Measurements from ENCODE around the gene RAN.
"Not testable (repeated sequence)": the region's sequence is repeated elsewhere in the genome, so short reads cannot be mapped to it uniquely, and the experiment has no call there.

Gene RAN

DNA sequence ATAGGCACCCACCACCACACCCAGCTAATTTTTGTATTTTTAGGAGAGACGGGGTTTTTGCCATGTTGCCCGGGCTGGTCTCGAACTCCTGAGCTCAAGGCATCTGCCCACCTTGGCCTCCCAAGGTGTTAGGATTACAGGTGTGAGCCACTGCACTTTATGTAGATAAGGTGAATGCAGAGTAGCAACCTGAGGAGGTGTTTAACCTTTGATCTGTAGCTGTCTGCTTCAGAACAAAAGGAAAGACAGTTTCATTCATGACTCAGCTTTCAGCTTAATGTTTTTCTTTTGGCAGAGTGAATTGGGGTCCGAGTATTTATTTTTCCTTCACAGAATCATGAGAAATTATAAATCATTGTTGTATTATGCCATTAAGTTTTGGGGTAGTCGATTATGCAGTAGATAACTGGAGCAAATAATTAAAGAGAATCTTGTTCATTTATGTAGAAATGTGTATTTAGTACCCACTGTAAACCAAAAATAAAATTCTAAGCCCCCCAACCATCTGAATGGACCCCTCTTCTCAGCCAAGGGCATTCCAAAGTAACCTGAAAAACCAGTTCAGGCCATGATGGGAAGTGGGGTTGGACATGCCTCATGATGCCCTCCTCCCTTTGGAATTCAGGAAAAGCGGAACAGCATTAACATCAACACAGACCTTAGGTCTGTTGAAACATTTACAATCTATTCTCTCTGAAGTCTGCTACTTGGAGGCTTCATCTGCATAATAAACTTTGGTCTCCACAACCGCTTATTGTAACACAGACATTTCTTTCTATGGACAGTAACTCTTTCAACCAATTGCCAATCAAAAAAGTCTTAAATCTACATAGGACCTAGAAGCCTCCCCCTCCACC, 22.1 kb upstream of the RAN start:
- in situ Hi-C loops (cut with MboI; ENCODE audit: low sequenced_read_pairs), result no loop called here

- in situ Hi-C loops (cut with MboI; ENCODE audit: low sequenced_read_pairs), result no loop called here
These were observed 21.3 kb upstream of the RAN start for GRCh38 chr12:130850418-130851021.

DNA sequence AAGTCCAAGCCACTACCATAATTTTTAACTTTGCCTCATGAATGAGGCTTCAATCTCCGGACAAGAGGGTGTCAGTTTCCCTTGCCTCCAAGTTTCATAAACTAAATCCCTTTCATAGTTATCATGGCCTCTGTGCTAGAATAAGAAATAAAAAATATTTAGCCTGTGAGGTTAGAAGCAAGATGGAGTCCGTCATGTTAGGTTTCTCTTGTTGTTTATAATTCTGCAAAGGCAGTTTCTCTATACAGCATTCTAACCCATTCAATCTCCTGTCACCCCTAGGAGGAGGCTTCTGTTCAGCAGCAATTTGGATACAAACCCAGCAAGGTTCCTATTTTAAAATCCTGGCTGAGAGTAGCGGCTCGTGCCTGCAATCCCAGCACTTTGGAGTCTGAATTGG, 15.8 kb upstream of the RAN start:
- in situ Hi-C loops (cut with MboI; ENCODE audit: low sequenced_read_pairs), result no loop called here

DNA sequence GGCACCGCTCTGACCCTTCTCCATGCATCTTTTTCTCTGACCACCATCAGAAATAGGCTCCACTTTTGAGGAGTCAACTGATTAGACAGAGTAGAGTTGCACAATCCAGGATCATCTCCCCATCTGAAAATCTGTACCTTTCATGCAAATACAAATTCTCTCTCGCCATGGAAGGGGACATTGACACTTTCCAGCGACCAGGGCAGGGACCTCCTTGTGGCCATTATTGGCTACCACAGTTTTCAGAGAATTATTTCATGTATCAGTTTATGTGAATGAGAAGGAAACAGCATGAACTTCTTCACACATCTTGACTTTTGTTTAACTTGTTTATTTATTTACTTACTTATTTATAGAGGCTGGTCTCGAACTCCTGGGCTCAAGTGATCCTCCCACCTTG, 13.8 kb upstream of the RAN start:
- in situ Hi-C loops (cut with MboI; ENCODE audit: low sequenced_read_pairs), result no loop called here

DNA sequence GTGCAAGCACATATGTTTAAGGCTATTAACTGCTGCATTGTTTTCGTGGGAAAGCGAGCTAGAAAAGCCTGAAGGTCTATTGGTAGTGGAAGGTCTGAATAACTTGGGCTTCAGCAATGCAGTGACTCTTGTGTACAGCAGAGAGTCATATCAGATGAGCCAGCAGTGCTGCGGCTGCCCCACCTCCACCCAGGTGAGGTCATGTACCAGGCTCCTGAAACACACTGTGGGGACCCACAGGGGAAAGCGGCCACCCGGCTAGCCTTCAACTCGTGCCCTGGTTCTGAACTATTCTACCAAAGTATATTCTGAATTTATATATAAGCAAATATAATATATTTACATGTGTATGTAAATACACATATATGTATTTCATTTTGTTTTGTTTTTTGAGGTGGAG, 12.7 kb upstream of the RAN start:
- in situ Hi-C loops (cut with MboI; ENCODE audit: low sequenced_read_pairs), result no loop called here

DNA sequence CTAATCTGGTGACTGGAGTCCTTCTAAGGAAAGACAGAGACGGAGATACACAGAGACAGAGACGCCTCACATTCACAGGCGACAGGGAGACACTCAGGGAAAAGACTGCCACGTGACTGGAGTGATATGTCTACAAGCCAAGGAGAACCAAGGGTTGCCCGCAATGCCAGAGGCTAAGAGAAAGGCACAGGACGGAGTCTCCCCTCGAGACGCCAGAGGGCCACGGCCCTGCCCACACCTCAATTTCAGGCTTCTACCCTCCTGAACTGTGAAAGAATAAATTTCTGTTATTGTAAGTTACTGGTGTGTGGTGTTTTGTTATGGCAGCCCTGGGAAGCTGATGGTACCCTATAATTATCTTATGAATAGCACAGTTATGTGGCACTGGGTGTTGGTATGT, 11.6 kb upstream of the RAN start:
- in situ Hi-C loops (cut with MboI; ENCODE audit: low sequenced_read_pairs), result no loop called here

DNA sequence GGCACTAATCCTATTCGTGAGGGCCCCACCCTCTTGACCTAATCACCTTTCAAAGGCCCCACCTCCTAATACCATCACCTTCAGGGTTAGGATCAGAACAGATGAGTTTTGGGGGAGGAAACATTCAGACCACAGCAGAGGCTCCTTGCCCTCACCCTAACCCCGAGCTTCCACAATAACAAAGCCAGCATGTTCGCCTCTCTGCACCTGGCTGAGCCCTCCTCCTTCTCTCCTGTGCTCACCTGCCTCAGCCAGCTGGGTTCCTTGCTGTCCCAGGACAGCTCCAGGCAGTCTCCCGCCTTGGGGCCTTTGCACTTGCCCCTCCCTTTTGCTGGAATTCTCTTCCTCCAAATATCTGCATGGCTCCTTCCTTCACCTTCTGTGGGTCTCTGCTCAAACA, 9.7 kb upstream of the RAN start:
- in situ Hi-C loops (cut with MboI; ENCODE audit: low sequenced_read_pairs), result no loop called here

DNA sequence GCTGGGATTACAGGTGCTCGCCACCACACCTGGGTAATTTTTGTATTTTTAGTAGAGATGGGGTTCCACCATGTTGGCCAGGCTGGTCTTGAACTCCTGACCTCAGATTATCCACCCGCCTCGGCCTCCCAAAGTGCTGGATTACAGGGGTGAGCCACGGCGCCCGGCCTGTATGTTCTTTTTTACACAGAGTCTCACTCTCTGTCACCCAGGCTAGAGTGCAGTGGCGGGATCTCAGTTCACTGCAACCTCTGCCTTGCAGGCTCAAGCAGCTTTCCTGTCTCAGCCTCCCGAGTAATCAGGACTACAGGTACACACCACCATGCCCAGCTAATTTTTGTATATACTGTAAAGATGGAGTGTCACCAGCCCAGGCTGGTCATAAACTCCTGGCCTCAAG, 9.1 kb upstream of the RAN start:
- in situ Hi-C loops (cut with MboI; ENCODE audit: low sequenced_read_pairs), result not testable (repeated sequence)

DNA sequence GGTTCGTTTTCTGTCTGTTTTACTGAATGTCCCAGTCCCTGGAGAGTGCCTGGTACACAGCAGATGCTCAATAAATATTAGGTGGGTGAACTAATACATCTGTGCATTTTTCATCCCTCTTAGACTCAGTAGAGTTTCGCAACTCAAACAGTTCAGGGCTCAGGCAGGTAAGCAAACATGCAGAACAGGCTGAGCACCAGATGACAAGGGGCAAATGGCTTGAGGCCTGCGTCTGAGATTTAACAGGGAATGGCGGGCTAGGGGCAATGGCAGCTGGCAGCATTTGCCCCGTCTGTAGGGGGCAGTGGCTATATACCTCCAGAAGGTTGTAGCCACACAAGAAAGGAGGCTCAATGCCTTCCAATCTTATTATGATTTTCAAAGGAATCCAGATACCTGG, 8.6 kb upstream of the RAN start:
- in situ Hi-C loops (cut with MboI; ENCODE audit: low sequenced_read_pairs), result no loop called here

DNA sequence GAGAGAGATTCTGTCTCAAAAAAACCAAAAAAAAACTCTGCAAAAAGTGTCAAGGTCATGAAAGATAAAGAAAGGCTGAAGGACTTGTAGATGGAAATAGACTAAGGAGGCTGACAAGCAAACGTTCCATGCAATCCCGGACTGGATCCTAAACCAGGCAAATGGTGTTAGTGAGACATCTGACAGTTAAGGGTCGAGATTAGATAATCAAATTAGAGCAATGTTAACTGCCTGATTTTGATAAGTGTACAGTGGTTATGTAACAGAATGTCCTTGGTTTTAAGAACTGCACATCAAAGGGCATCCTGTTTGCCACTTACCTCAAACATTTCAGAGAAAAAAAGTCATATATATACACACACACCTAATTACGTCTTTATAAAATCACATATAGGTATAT, 3.5 kb upstream of the RAN start:
- in situ Hi-C loops (cut with MboI; ENCODE audit: low sequenced_read_pairs), result no loop called here

GRCh38 chr12:130870442-130871285, 1.2 kb upstream of the RAN start:
- in situ Hi-C loops (cut with MboI; ENCODE audit: low sequenced_read_pairs), result no loop called here

GRCh38 chr12:130872179-130873096, 572 bp downstream of the RAN start:
- in situ Hi-C loops (cut with MboI; ENCODE audit: low sequenced_read_pairs), result no loop called here

- in situ Hi-C loops (cut with MboI; ENCODE audit: low sequenced_read_pairs), result no loop called here
These were observed 1.4 kb downstream of the RAN start for GRCh38 chr12:130873106-130873795.

DNA sequence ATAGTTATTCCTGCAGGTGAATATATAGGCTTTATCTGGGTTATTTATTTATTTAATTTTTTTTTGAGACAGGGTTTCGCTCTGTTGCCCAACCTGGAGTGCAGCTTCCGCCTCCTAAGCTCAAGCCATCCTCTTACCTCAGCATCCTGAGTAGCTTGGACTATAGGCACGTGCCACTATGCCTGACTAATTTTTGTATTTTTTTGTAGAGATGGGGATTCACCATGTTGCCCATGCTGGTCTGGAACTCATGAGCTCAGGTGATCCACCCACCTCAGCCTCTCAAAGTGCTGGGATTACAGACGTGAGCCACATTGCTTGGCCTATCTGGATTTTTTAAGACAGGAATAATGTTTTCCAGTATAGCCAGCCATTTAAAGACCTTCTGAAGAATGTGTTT, 2.0 kb downstream of the RAN start:
- in situ Hi-C loops (cut with MboI; ENCODE audit: low sequenced_read_pairs), result no loop called here

DNA sequence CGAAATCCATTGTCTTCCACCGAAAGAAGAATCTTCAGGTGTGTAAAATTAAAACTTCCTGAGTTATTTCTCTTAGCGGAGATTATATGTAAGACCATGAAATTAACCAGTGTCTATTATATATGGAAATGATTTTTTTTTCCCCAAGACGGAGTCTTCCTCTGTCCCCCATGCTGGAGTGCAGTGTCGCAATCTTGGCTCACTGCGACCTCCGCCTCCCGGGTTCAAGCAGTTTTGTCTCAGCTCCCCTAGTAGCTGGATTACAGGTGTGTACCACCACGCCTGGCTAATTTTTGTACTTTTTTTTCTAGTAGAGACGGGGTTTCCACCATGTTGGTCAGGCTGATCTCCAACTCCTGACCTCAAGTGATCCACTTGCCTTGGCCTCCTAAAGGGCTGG, 2.8 kb downstream of the RAN start:
- in situ Hi-C loops (cut with MboI; ENCODE audit: low sequenced_read_pairs), result no loop called here

- in situ Hi-C loops (cut with MboI; ENCODE audit: low sequenced_read_pairs), result no loop called here
These were observed 3.3 kb downstream of the RAN start for GRCh38 chr12:130875193-130875592.

GRCh38 chr12:130875708-130876107, 3.8 kb downstream of the RAN start:
- in situ Hi-C loops (cut with MboI; ENCODE audit: low sequenced_read_pairs), result not testable (repeated sequence)

- in situ Hi-C loops (cut with MboI; ENCODE audit: low sequenced_read_pairs), result no loop called here
These were observed 4.4 kb downstream of the RAN start for GRCh38 chr12:130876297-130876696.

DNA sequence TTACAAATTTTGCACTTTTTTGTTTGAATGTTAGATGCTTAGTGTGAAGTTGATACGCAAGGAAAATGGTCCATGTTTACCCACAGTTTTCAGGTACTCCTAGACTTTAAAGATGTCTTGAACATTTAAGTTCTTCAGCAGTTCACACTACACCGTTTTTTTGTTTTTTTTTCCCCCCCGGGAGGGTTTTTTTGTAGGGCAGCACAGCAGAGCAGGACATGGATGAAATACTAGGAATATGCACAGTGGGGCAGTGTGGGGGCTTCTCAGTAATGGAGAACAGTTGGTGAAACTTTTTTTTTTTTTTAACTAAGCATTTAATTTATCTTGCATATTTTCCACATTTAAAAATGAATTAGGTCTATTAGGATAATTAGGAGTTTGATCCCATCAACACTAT, 4.9 kb downstream of the RAN start:
- in situ Hi-C loops (cut with MboI; ENCODE audit: low sequenced_read_pairs), result no loop called here

- in situ Hi-C loops (cut with MboI; ENCODE audit: low sequenced_read_pairs), result no loop called here
These were observed 5.5 kb downstream of the RAN start for GRCh38 chr12:130877333-130877732.
